Stimulated activated effector memory CD8-positive, alpha-beta T cell treated with anti-CD3 and anti-CD28 coated beads, Interleukin-12 subunit alpha, Interleukin-12 subunit beta, amount 100 ng/mL, for 72 hours (primary cell): Measurements from ENCODE around the gene PLA2G7.
"Not testable (repeated sequence)": the region's sequence is repeated elsewhere in the genome, so short reads cannot be mapped to it uniquely, and the experiment has no call there.

ENCODE experiments used
- ATAC-seq: fragments of 150-1000 bp; cut with Tn5 transposase; 2 replicates; pipeline ENCODE4 v1.10.0; 2021
- DNase-seq, 2 donors: peaks; one replicate each; pipeline ENCODE4 v3.0.0; 2021 to 2022; ENCODE audit warnings: low spot score in 2 of 2
- H3K27ac Mint-ChIP-seq: one replicate; pipeline ENCODE4 v1.8.0; 2022; ENCODE audit warnings: mild to moderate bottlenecking, mixed read lengths
- H3K36me3 Mint-ChIP-seq: one replicate; pipeline ENCODE4 v1.8.0; 2022; ENCODE audit warnings: mild to moderate bottlenecking, mixed read lengths
- H3K4me1 Mint-ChIP-seq: one replicate; pipeline ENCODE4 v1.8.0; 2022; ENCODE audit warnings: mixed read lengths
- H3K4me3 Mint-ChIP-seq: one replicate; pipeline ENCODE4 v1.8.0; 2022; ENCODE audit warnings: mild to moderate bottlenecking, mixed read lengths
- H3K9me3 Mint-ChIP-seq: one replicate; pipeline ENCODE4 v1.8.0; 2022; ENCODE audit warnings: mixed read lengths

The PLA2G7 gene

GRCh38 chr6:46734867-46735719 lies at the start of gene PLA2G7:
Gene PLA2G7, minus strand, starts transcription at chr6:46735375. Its CDS starts 12,484 bp downstream, at chr6:46722891.
- DNase-seq (no peak), ATAC-seq (peak; percentile 43)
- Mint-ChIP-seq H3K36me3 (no peaks in the 10 kb centered on the region), H3K9me3 (no peaks in the 10 kb centered on the region), H3K4me1 (no peaks in the 10 kb centered on the region), H3K27ac (no peak within 1 kb of the TSS), H3K4me3 (no peak within 1 kb of the TSS)

GRCh38 chr6:46784535-46784934 lies 49.4 kb upstream of the PLA2G7 start:
- no peak for ATAC-seq
- Mint-ChIP-seq H3K4me3 (no peak overlapping the region), H3K4me1 (no peaks in the 10 kb centered on the region), H3K9me3 (no peaks in the 10 kb centered on the region), H3K36me3 (no peaks in the 10 kb centered on the region), H3K27ac (no peak overlapping the region)
- no peak for DNase-seq

GRCh38 chr6:46781478-46782378 lies 46.6 kb upstream of the PLA2G7 start:
- no peak for DNase-seq
- no peak for ATAC-seq

GRCh38 chr6:46777476-46778346 lies 42.5 kb upstream of the PLA2G7 start:
- ATAC-seq (no peak), DNase-seq (no peak)
- no peak overlapping the region for H3K27ac Mint-ChIP-seq
- no peak overlapping the region for H3K4me3 Mint-ChIP-seq
- H3K36me3 Mint-ChIP-seq = no peaks in the 10 kb centered on the region
- H3K4me1 Mint-ChIP-seq = no peaks in the 10 kb centered on the region
- H3K9me3 Mint-ChIP-seq = no peaks in the 10 kb centered on the region

More at GRCh38 chr6:46781478-46782378, 46.6 kb upstream of the PLA2G7 start:
- Mint-ChIP-seq H3K9me3 (no peaks in the 10 kb centered on the region), H3K4me3 (no peak overlapping the region), H3K36me3 (no peaks in the 10 kb centered on the region), H3K4me1 (no peaks in the 10 kb centered on the region), H3K27ac (no peak overlapping the region)

GRCh38 chr6:46776070-46776712 lies 41.0 kb upstream of the PLA2G7 start:
- Mint-ChIP-seq H3K36me3 (no peaks in the 10 kb centered on the region), H3K27ac (no peak overlapping the region), H3K9me3 (no peaks in the 10 kb centered on the region), H3K4me3 (no peak overlapping the region), H3K4me1 (no peaks in the 10 kb centered on the region)
- ATAC-seq (no peak), DNase-seq (no peak)

GRCh38 chr6:46774736-46775135 lies 39.6 kb upstream of the PLA2G7 start:
- not testable (repeated sequence) for H3K27ac Mint-ChIP-seq, ATAC-seq, H3K4me1 Mint-ChIP-seq, DNase-seq, H3K4me3 Mint-ChIP-seq, H3K36me3 Mint-ChIP-seq, H3K9me3 Mint-ChIP-seq

- ATAC-seq = no peak
- Mint-ChIP-seq H3K36me3 (no peaks in the 10 kb centered on the region), H3K27ac (no peak overlapping the region), H3K4me1 (no peaks in the 10 kb centered on the region), H3K4me3 (no peak overlapping the region), H3K9me3 (no peaks in the 10 kb centered on the region)
- no peak for DNase-seq
Measured at GRCh38 chr6:46773201-46773855, 38.2 kb upstream of the PLA2G7 start.

GRCh38 chr6:46772762-46773161 lies 37.6 kb upstream of the PLA2G7 start:
- H3K4me1 Mint-ChIP-seq = no peaks in the 10 kb centered on the region
- DNase-seq (no peak), ATAC-seq (no peak)
- no peaks in the 10 kb centered on the region for H3K36me3 Mint-ChIP-seq
- H3K27ac Mint-ChIP-seq = no peak overlapping the region
- no peak overlapping the region for H3K4me3 Mint-ChIP-seq
- H3K9me3 Mint-ChIP-seq = no peaks in the 10 kb centered on the region

GRCh38 chr6:46772016-46772415 lies 36.8 kb upstream of the PLA2G7 start:
- DNase-seq = no peak
- Mint-ChIP-seq H3K27ac (no peak overlapping the region), H3K4me1 (no peaks in the 10 kb centered on the region), H3K9me3 (peaks cover 3% of the 10 kb centered on the region), H3K36me3 (no peaks in the 10 kb centered on the region), H3K4me3 (no peak overlapping the region)
- no peak for ATAC-seq

GRCh38 chr6:46764961-46765360 lies 29.8 kb upstream of the PLA2G7 start:
- Mint-ChIP-seq H3K9me3 (peaks cover 3% of the 10 kb centered on the region), H3K36me3 (no peaks in the 10 kb centered on the region), H3K4me3 (no peak overlapping the region), H3K27ac (no peak overlapping the region), H3K4me1 (no peaks in the 10 kb centered on the region)
- ATAC-seq (no peak), DNase-seq (no peak)

GRCh38 chr6:46764280-46764679 lies 29.1 kb upstream of the PLA2G7 start:
- not testable (repeated sequence) for H3K4me1 Mint-ChIP-seq, H3K27ac Mint-ChIP-seq, ATAC-seq, H3K4me3 Mint-ChIP-seq, H3K9me3 Mint-ChIP-seq, DNase-seq, H3K36me3 Mint-ChIP-seq

GRCh38 chr6:46763466-46763865 lies 28.3 kb upstream of the PLA2G7 start:
- no peaks in the 10 kb centered on the region for H3K36me3 Mint-ChIP-seq
- ATAC-seq (no peak), DNase-seq (no peak)
- no peak overlapping the region for H3K27ac Mint-ChIP-seq
- H3K9me3 Mint-ChIP-seq = peaks cover 3% of the 10 kb centered on the region
- H3K4me1 Mint-ChIP-seq = no peaks in the 10 kb centered on the region
- no peak overlapping the region for H3K4me3 Mint-ChIP-seq

- Mint-ChIP-seq H3K9me3 (no peaks in the 10 kb centered on the region), H3K4me3 (no peak overlapping the region), H3K36me3 (no peaks in the 10 kb centered on the region), H3K4me1 (no peaks in the 10 kb centered on the region), H3K27ac (no peak overlapping the region)
- DNase-seq (no peak), ATAC-seq (no peak)
Measured at GRCh38 chr6:46760925-46761324, 25.8 kb upstream of the PLA2G7 start.
